T follicular helper cell (primary cell): Measurements from ENCODE around the gene SYT7.
"Not testable (repeated sequence)": the region's sequence is repeated elsewhere in the genome, so short reads cannot be mapped to it uniquely, and the experiment has no call there.

ENCODE experiments used
- DNase-seq: peaks from one replicate; pipeline ENCODE4 v3.0.0-alpha.2; 2020; ENCODE audit warnings: low read depth

SYT7 gene

GRCh38 chr11:61497473-61497872 is 83.4 kb downstream of the SYT7 start:
- no peak for DNase-seq

DNA sequence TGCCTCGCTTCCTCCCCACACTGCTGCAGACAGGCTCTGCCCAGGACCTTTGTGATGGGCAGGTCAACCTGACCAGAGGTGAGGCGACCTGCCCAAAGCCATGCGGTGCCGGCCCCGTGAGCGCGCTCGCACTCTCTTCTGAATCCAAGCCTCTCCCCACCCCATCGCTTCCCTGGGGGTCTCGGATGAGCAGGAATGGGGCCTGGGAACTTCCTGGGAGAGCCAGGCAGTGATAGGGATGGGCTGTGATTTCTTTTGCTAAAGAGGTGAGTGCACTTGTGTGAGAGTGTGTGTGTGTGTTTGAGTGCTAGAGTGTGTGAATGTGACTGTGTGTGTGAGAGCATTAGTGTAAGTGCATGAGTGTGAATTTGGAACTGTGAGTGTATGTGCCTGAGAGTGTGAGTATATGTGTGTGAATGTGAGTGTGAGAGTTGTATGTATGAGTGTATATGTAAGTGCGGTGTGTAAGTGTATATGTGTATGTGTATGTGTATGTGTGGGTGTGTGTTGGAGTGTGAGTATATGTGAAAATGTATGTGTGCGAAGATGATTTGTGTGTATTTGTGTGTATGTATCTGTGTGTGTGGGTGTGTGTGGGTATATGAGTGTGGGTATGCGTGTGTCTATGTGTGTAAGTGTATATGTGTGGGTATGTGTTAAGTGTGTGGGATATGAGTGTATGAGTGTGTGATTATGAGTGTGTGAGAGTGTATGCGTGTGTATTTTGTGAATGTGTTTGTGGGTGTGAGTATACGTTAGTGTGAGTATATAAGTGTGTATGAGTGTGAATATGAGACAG is 84.1 kb downstream of the SYT7 start:
- no peak for DNase-seq

DNA sequence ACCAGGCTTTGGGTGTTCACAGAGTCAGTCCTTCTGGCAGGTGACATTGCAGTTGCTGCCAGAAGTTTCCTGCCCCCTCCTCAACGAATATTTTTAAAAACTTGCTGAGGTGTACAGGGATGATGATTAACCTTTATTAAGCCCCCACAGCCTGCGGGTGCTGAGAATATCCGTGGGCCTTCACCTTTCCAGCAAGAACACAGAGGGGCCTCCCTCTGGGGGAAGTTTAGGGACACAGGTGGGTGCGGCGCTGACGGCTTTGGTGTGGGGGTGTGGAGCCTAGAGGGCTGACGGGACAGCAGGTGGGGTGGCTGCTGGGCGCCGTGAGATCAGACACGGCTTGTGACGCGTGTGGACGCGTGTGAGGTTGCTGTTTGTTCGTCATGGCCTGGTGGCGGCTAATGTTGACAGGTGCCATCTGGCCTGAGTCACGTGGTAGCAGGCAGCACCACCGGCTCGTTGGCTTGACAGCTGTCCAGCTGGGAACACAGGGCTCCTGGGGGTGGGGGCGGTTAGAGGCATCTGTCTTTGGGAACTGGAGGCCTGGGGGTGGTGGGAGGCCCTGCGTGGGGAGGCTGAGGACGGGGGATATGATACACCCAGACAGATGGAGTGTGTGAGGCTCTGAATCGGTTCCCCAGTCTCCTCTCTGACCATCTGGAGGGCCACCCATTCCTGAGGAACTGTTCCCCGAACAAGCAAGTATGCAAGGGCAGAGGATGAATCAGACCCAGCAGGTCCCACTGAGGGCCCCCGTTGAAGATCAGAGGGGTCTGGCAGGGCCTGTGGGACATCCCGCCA is 84.9 kb downstream of the SYT7 start:
- no peak for DNase-seq

GRCh38 chr11:61494381-61494961 is 86.4 kb downstream of the SYT7 start:
- no peak for DNase-seq

DNA sequence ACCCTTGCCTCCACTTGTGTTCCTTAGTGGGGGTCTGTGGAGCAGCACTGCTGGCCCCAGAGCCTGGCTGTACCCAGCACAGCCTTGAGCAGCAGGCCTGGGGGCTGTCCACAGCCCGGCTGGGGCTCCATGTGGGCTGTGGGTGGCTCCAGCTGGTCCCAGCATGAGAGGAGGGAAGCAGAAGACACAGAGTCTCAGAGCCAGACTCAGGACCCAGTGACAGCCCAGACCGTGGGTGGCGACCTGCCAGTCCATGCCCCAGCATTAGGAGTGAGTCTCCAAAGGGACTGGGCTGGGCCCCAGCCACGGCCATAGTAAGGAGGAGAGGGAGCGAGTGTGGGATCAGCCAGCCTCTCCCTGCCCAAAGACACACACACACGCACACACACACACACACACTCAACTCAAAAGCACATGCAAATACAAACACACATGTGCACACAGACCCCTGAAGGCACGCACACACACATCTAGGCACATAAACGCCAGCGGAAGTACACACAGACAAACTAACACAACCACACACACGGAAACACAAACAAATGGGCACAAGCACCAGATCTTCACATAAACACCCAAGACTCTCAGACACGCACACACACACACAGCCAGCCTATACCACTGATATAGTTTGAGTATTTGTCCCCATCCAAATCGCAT is 89.0 kb downstream of the SYT7 start:
- DNase-seq, result no peak

- DNase-seq, result no peak
Measured at GRCh38 chr11:61489833-61490721, 90.8 kb downstream of the SYT7 start.

- DNase-seq, result no peak
Measured at GRCh38 chr11:61488651-61489291, 92.1 kb downstream of the SYT7 start.

- no peak for DNase-seq
Measured at GRCh38 chr11:61487342-61488025, 93.4 kb downstream of the SYT7 start.

DNA sequence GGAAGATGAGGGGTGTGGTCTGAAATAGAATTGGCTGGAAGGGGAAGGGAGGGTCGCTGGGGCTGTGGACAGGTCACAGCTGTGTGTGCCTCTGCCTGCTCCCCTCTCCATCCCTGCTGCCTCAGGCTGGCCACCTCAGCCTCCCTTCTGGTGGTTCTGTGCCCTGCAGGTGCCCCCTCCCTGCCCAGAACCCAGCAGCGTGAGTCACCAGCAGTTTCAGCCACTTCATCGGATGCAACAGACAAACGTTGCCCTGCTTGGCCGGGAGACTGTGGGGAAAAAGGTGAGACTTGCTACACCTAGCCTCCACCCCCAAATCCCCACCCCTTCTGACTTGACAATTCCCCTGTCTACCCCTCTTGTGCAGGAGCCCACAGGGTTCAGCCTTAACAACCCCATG is 94.1 kb downstream of the SYT7 start:
- DNase-seq, result no peak

- no peak for DNase-seq
Measured at GRCh38 chr11:61486011-61486620, 94.8 kb downstream of the SYT7 start.

DNA sequence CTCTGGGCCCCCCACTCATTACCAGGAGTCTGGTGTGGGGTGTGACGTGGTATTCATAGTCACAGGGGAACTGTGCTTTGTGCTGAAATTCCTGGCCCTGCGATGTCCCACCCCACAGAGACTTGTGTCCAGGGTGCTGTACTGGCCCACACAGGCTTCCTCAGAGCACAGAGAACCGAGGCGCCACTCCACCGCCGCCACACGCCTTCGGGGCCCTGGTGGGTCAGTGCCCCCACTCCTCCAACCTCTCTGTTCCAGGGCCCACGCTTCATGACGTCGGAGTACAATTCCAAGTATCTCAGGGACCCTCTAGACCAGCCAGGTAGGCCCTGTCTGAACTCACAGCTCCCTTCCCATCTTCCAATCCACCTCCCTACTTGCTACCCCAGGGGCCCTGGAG is 95.8 kb downstream of the SYT7 start:
- DNase-seq, result no peak

DNA sequence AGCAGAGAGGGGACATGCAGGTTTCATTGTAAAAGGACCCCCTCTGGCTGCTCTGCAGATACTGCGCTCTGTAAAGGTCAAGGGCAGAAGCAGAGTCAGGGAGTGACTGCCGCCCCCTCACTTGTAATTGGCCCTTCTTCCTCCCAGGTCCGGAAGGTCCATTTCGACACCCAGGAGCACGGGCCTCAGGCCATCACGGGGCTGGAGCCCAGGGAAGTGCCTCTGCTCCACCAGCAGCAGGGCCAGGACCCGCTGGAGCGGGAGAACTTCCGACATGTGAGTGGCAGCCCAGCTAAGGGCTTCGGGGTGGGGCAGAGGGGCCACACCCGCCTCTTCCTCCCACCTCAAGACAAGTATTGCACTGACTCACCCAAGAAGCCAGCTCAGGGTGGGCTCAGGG is 96.3 kb downstream of the SYT7 start:
- no peak for DNase-seq

DNA sequence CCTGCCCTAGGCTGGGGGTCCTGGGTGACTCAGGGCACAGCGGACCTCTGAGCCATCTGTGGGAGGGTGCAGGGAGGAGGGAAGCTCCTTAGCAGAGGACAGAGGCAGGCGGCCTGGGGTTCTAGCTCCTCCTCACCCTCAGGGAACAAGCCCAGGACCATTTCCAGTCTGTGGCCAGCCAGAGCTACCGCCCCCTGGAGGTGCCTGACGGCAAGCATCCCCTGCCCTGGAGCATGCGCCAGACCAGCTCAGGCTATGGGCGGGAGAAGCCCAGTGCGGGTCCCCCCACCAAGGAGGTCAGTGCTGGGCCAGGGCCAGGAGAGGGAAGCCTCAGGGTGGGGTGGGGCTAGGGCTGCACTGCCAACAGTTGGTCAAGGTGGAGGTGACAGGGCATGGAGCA is 98.4 kb downstream of the SYT7 start:
- no peak for DNase-seq

GRCh38 chr11:61481806-61482205 is 99.1 kb downstream of the SYT7 start:
- DNase-seq, result no peak

- DNase-seq, result no peak
Measured at GRCh38 chr11:61480994-61481335, 99.9 kb downstream of the SYT7 start.

DNA sequence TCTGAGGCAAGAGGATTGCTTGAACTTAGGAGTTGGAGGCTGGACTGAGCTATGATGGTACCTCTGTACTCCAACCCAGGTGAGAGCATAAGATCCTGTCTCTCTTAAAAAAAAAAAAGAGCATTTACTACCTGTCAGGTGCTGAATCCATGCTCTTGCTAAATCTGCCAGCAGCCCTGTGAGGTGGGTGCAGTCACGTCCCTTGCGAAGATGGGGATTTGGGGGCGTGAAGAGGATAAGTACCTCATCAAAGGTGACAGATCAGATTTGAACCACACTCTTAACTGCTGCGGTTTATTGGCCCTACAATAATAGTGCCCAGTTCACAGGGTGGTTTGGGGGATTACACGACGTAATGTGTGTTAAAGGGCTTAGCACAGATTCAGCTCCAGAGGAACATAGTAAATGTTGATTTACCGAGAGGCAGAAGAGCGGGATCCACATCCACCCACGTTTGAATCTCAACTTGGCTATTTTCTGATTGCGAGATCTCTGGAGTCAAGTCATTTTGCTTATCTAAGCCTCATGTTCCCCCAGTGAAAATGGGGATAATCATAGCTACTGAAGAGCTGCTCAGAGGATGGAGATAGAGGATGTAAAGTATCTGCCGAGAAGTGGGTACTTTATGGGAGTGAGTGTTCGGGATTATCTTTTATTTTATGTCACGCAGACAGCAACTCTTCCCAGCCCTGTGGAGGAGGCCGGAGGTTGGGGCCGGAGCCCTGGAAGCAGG is 100.4 kb downstream of the SYT7 start:
- DNase-seq, result no peak

GRCh38 chr11:61479360-61480058 is 101.4 kb downstream of the SYT7 start:
- not testable (repeated sequence) for DNase-seq

- DNase-seq, result peak; percentile 26
Measured at GRCh38 chr11:61477727-61478148, 103.1 kb downstream of the SYT7 start.

DNA sequence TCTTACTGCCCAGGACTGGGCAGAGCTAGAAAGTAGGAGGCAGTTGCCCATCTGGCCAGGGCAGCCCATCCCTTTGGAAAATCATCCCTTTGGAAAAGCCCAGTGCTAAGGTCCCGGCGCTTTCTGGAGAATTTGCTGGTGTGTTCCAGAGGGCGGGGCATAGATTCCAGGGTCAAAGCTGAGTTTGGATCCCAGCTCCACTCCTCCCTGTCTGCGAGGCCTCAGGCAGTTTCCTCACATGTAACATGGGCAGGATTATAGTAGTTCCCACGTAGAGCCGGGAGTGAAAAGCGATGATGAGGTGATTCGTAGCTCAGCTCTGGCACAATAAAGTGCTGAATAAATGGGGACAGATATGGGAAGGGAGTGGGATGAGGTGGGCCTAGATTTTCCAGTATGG is 103.8 kb downstream of the SYT7 start:
- no peak for DNase-seq
